ENCODE measurements around the gene CETP.

The CETP gene

DNA sequence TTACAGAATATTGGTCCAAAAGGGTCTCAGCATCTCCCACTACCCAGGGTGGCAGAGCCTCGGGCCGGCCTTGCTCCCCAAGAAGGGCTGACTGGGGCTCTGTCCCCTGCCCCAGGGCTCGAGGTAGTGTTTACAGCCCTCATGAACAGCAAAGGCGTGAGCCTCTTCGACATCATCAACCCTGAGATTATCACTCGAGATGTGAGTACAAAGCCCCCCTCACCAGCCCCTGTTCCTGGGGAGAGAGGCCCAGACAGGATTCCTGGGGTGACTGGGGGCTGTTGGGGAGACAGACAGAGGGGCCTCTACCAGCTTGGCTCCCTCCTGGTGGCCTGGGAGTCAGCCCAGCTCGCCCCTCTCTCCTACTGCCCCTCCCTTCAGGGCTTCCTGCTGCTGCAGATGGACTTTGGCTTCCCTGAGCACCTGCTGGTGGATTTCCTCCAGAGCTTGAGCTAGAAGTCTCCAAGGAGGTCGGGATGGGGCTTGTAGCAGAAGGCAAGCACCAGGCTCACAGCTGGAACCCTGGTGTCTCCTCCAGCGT, 21.5 kb downstream of the CETP start:
- TF ChIP-seq, protein P1, sequence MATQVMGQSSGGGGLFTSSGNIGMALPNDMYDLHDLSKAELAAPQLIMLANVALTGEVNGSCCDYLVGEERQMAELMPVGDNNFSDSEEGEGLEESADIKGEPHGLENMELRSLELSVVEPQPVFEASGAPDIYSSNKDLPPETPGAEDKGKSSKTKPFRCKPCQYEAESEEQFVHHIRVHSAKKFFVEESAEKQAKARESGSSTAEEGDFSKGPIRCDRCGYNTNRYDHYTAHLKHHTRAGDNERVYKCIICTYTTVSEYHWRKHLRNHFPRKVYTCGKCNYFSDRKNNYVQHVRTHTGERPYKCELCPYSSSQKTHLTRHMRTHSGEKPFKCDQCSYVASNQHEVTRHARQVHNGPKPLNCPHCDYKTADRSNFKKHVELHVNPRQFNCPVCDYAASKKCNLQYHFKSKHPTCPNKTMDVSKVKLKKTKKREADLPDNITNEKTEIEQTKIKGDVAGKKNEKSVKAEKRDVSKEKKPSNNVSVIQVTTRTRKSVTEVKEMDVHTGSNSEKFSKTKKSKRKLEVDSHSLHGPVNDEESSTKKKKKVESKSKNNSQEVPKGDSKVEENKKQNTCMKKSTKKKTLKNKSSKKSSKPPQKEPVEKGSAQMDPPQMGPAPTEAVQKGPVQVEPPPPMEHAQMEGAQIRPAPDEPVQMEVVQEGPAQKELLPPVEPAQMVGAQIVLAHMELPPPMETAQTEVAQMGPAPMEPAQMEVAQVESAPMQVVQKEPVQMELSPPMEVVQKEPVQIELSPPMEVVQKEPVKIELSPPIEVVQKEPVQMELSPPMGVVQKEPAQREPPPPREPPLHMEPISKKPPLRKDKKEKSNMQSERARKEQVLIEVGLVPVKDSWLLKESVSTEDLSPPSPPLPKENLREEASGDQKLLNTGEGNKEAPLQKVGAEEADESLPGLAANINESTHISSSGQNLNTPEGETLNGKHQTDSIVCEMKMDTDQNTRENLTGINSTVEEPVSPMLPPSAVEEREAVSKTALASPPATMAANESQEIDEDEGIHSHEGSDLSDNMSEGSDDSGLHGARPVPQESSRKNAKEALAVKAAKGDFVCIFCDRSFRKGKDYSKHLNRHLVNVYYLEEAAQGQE (IDR thresholded peaks at IDR 0.05; ENCODE audit: insufficient read depth in 1 of 2, low read depth in 2 of 2, low read length in 2 of 2) = no peak
- TF ChIP-seq POLR2AphosphoS5 (IDR thresholded peaks at IDR 0.05; ENCODE audit: low read depth, low read length) (no peak), SIN3A (IDR thresholded peaks at IDR 0.05; ENCODE audit: borderline replicate concordance, insufficient read depth, low read length) (no peak), FOXP2 (optimal IDR thresholded peaks at IDR 0.05; ENCODE audit: borderline replicate concordance, extremely low read depth, extremely low read length, insufficient read depth) (no peak), TAF1 (IDR thresholded peaks at IDR 0.05; ENCODE audit: borderline replicate concordance, insufficient read depth, low read length) (no peak)

DNA sequence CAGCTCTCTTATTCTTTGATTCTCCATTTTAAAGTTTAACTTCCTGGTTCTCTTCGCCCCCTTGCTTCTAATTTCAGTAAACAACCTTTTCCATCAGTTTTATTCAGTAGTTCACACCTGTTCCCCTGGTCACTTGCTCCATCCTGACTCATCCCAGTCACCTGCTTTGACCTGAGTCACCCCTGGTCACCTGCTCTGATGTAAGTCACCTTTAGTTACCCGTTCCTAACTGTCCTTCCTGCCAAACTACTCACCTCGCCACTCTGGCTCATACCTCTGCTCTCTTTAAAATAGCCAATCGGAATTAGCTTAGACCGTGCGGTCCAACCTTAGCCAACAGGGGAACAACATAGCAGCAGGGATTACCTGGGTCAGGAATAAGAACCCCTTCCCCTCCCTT, 22.9 kb downstream of the CETP start:
- TF ChIP-seq, protein P1 (IDR thresholded peaks at IDR 0.05; ENCODE audit: insufficient read depth in 1 of 2, low read depth in 2 of 2, low read length in 2 of 2) = no peak
- TF ChIP-seq FOXP2 (optimal IDR thresholded peaks at IDR 0.05; ENCODE audit: borderline replicate concordance, extremely low read depth, extremely low read length, insufficient read depth) = no peak
- no peak for TF ChIP-seq SIN3A (IDR thresholded peaks at IDR 0.05; ENCODE audit: borderline replicate concordance, insufficient read depth, low read length)

DNA sequence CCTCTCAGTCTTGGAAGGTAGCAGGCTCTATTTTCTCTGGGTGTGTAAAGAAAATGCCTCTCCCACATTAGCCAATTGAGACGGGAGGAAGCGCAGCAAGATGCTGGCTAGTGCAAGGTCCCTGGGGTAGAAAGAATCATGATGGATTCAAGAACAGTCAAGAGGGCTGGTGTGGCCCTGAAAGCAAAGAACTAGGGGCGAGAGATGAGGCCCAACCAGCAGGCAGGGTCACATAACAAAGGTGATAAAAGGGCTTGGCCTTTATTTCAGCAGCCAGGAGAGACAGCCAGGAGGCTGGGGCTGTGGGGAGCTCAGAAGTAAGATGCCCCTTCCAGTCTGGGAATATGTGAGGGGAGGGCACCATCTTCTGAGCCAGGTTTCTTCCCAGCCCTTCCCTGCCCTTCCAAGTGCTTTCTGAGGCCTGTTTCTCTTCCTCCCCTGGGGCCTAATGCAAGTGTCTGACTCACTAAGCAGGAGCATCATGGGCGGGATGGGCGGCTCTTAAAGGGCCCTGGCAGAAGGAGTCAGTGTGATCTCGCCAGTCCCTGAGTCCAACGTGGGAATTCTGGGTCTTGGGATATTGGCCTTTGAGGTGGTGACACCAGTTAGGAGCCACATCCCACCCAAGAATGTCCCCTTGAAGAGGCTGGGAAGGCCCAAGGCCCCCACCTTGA, 23.7 kb downstream of the CETP start:
- TF ChIP-seq, protein P1 (IDR thresholded peaks at IDR 0.05; ENCODE audit: insufficient read depth in 1 of 2, low read depth in 2 of 2, low read length in 2 of 2) = no peak
- TF ChIP-seq FOXP2 (optimal IDR thresholded peaks at IDR 0.05; ENCODE audit: borderline replicate concordance, extremely low read depth, extremely low read length, insufficient read depth) (no peak), POLR2AphosphoS5 (IDR thresholded peaks at IDR 0.05; ENCODE audit: low read depth, low read length) (no peak)

DNA sequence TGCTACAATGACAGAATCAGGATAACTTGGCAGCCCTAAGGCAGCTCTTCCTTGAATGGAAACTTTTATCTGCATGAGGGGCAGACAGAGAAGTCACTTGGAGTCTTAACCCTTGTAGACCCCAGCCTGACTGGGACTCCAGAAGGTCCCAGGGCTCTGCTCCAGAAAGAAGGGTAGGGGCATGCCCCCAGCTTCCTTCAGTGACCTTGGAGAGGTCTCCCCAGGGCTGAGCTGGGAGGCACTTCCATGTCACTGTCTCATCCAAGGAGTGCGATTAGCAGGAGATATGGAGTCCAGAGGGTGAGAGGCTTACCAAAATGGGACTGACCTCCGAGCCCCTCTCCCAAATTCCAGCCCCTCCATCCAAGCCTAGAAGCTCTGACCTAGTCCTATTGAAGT, 24.2 kb downstream of the CETP start:
- TF ChIP-seq, protein P1 (IDR thresholded peaks at IDR 0.05; ENCODE audit: insufficient read depth in 1 of 2, low read depth in 2 of 2, low read length in 2 of 2) = no peak
- no peak for TF ChIP-seq TAF1 (IDR thresholded peaks at IDR 0.05; ENCODE audit: borderline replicate concordance, insufficient read depth, low read length)
- no peak for TF ChIP-seq SIN3A (IDR thresholded peaks at IDR 0.05; ENCODE audit: borderline replicate concordance, insufficient read depth, low read length)
- no peak for TF ChIP-seq FOXP2 (optimal IDR thresholded peaks at IDR 0.05; ENCODE audit: borderline replicate concordance, extremely low read depth, extremely low read length, insufficient read depth)
- TF ChIP-seq POLR2AphosphoS5 (IDR thresholded peaks at IDR 0.05; ENCODE audit: low read depth, low read length) = no peak

DNA sequence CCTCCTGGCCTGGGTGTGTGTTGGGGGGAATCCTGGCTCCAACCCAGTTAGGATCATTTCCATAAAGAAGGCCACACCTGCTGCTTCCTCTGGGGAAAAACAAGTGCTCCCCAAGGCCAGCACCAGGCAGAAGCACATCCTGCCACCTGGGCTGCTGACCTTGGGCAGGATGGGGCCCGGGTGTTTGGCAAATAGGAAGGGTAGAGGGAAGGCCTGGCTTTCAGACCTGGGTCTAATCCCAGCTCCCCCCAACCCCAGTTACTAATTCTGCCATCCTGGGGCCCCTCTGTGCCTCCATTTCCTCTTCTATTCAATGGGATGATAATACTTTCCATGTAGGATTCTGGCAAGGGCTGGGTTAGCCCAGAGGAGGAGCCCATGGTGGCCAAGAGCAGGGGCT, 24.6 kb downstream of the CETP start:
- TF ChIP-seq FOXP2 (optimal IDR thresholded peaks at IDR 0.05; ENCODE audit: borderline replicate concordance, extremely low read depth, extremely low read length, insufficient read depth) (no peak), TAF1 (IDR thresholded peaks at IDR 0.05; ENCODE audit: borderline replicate concordance, insufficient read depth, low read length) (no peak), SIN3A (IDR thresholded peaks at IDR 0.05; ENCODE audit: borderline replicate concordance, insufficient read depth, low read length) (no peak), POLR2AphosphoS5 (IDR thresholded peaks at IDR 0.05; ENCODE audit: low read depth, low read length) (no peak)
- TF ChIP-seq, protein P1 (IDR thresholded peaks at IDR 0.05; ENCODE audit: insufficient read depth in 1 of 2, low read depth in 2 of 2, low read length in 2 of 2) = no peak

Measured in PFSK-1 (cell line).